WTC11 (cell line): ENCODE data around the gene HFE.

Experiments
- CREB1 ChIP-seq: sonication (generic); formaldehyde crosslinking; IDR thresholded peaks from 2 replicates; pipeline ENCODE4 v1.8.0; 2023; ENCODE audit warnings: mild to moderate bottlenecking, missing genetic modification reagents
- CTCF ChIP-seq: fragments of 200-600 bp; IDR thresholded peaks from 2 replicates; pipeline ENCODE4 v1.8.0; 2022; ENCODE audit warnings: antibody characterized with exemption
- HMGXB4 ChIP-seq: sonication (generic); formaldehyde crosslinking; IDR thresholded peaks from 2 replicates; pipeline ENCODE4 v1.8.1; 2023; ENCODE audit warnings: mild to moderate bottlenecking, moderate library complexity, missing genetic modification reagents
- TP53 ChIP-seq: sonication (generic); formaldehyde crosslinking; IDR thresholded peaks from 2 replicates; pipeline ENCODE4 v1.8.1; 2023; ENCODE audit warnings: mild to moderate bottlenecking, missing genetic modification reagents

- TF ChIP-seq HMGXB4 (CRISPR knock-in tag) (no peak), TP53 (CRISPR knock-in tag) (no peak), CREB1 (no peak), CTCF (no peak)
Measured at GRCh38 chr6:26136321-26136720, 49.1 kb downstream of the HFE start.
